ENCODE measurements around the gene OR2C3. TPM values are rescaled to one million over a fixed set of nuclear protein-coding genes. Genes with fewer than 3 reads are reported as not detected.
"Not testable (repeated sequence)": the region's sequence is repeated elsewhere in the genome, so short reads cannot be mapped to it uniquely, and the experiment has no call there.

OR2C3 gene
- total RNA-seq, 2 experiments from 2014 or later, result not detected

DNA sequence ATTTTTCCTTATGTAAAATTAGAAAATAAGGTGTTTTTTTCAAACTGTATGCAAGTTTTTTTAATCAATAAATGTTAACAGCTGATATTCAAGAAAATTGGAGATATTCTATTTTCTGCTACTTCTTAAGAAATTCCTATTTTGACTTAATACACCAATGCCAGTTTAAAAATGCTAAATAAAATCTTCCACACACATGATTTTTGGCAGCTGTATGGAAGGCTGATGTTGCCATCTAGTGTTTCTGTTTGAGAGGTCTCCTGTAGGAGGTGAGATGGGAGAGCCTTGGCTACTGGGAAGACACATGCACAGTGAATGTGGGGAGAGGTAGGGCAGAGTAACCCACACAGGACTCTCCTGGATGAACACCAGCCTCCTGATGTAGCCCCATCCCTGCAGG, 49.2 kb downstream of the OR2C3 start:
- Histone ChIP-seq H3K27ac (ENCODE audit: low read depth, low read length, poor library complexity, severe bottlenecking) (no peak overlapping the region), H3K4me2 (ENCODE audit: low read length) (no peak overlapping the region), H3K79me2 (ENCODE audit: insufficient read depth, low read depth, low read length) (no peaks in the 10 kb centered on the region), H3K9me2 (ENCODE audit: insufficient read depth, low read length) (no peaks in the 10 kb centered on the region), H3K36me3 (ENCODE audit: insufficient read depth, low read length) (no peaks in the 10 kb centered on the region), H3K9me3 (ENCODE audit: low read length) (no peaks in the 10 kb centered on the region), H3K4me1 (ENCODE audit: insufficient read depth, low read length, poor library complexity, severe bottlenecking) (no peaks in the 10 kb centered on the region), H3K4me3 (ENCODE audit: low read depth, low read length, poor library complexity, severe bottlenecking) (no peak overlapping the region), H4K20me1 (ENCODE audit: insufficient read depth, low read length) (no peaks in the 10 kb centered on the region), H2AFZ (ENCODE audit: low read length) (no peak overlapping the region)
- BruUV-seq (replicated peaks), result no TSS peak
- ChIA-PET CTCF (ENCODE audit: unreplicated experiment) (no interaction called here), POLR2A (interaction anchor here (0.6 kb wide), 1 partner anchor 39 kb away, joined by 3 read pairs; no protein-coding TSS in a partner anchor)
- peak; percentile 18 for DNase-seq (ENCODE audit: low spot score)
- TF ChIP-seq CTCF (conservative IDR thresholded peaks at IDR 0.05; ENCODE audit: low read length) (peak; percentile 62), EZH2phosphoT487 (IDR thresholded peaks at IDR 0.05; ENCODE audit: borderline replicate concordance, low read depth, low read length) (no peak)
- intact Hi-C loops (cut with micrococcal nuclease; ENCODE audit: unreplicated experiment), result loop anchor here (1.0 kb wide), 1 partner anchor 97 kb away; no protein-coding TSS in a partner anchor

DNA sequence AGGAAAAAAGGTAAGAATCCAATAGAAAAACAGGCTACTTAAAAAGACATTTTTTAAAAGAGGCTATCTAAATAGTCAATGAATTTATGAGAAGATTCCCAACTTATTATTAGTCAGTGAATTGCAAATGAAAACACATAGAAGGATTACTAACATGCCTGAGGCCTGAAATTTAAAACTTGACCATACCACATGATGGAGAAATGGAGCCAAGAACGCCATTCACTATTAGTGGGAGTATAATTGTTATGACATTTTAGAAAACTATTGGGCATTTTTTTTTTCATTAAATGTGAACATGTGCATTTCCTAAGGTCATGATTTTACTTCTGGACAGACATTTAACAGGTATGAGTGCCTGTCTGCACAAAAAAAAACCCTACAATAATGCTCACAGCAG, 53.5 kb downstream of the OR2C3 start:
- H2AFZ ChIP-seq (ENCODE audit: low read length), result no peak overlapping the region
- no TSS peak for BruUV-seq (replicated peaks)
- no peaks in the 10 kb centered on the region for H3K79me2 ChIP-seq (ENCODE audit: insufficient read depth, low read depth, low read length)
- no peak overlapping the region for H3K4me3 ChIP-seq (ENCODE audit: low read depth, low read length, poor library complexity, severe bottlenecking)
- no peaks in the 10 kb centered on the region for H4K20me1 ChIP-seq (ENCODE audit: insufficient read depth, low read length)
- TF ChIP-seq CTCF (conservative IDR thresholded peaks at IDR 0.05; ENCODE audit: low read length) (no peak), EZH2phosphoT487 (IDR thresholded peaks at IDR 0.05; ENCODE audit: borderline replicate concordance, low read depth, low read length) (no peak)
- no peak overlapping the region for H3K27ac ChIP-seq (ENCODE audit: low read depth, low read length, poor library complexity, severe bottlenecking)
- H3K4me2 ChIP-seq (ENCODE audit: low read length), result no peak overlapping the region
- intact Hi-C loops (cut with micrococcal nuclease; ENCODE audit: unreplicated experiment), result no loop called here
- DNase-seq (ENCODE audit: low spot score), result no peak
- no peaks in the 10 kb centered on the region for H3K4me1 ChIP-seq (ENCODE audit: insufficient read depth, low read length, poor library complexity, severe bottlenecking)
- H3K9me3 ChIP-seq (ENCODE audit: low read length), result no peaks in the 10 kb centered on the region
- H3K9me2 ChIP-seq (ENCODE audit: insufficient read depth, low read length), result no peaks in the 10 kb centered on the region
- ChIA-PET CTCF (ENCODE audit: unreplicated experiment) (no interaction called here), POLR2A (interaction anchor here (0.6 kb wide), 1 partner anchor 226 kb away, joined by 3 read pairs; no protein-coding TSS in a partner anchor)
- H3K36me3 ChIP-seq (ENCODE audit: insufficient read depth, low read length), result no peaks in the 10 kb centered on the region

DNA sequence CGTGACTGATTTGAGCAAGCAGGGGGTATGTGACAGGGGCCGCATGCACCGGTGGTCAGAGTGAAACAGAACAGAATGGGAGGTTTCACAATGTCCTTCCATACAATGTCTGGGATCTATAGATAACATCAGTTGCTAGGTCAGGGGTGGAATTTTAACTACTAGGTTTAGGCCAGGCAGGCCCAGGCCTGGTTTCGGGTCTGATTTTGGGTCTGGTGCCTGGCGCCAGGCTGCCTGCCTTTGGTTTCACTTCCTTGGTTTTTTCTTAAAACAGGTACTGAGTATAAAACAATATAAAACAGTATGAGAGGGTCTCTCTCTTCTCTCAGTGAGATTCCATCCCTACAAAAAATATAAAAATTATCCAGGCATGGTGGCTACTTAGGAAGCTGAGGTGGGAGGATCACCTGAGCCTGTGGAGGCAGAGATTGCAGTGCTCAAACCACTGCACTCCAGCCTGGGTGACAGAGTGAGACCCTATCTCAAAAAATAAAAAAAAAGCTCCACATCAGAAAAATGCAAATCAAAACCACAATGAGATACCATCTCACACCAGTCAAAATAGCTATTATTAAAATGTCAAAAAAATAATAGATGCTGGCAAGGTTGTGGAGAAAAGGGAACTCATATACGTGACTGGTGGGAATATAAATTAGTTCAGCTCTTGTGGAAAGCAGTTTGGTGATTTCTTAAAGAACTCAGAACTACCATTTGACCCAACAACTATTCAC, 59.7 kb downstream of the OR2C3 start:
- DNase-seq (ENCODE audit: low spot score); H3K36me3 ChIP-seq (ENCODE audit: insufficient read depth, low read length); H3K9me2 ChIP-seq (ENCODE audit: insufficient read depth, low read length); CTCF ChIA-PET (ENCODE audit: unreplicated experiment); BruUV-seq (replicated peaks); H3K4me1 ChIP-seq (ENCODE audit: insufficient read depth, low read length, poor library complexity, severe bottlenecking); H3K79me2 ChIP-seq (ENCODE audit: insufficient read depth, low read depth, low read length); H2AFZ ChIP-seq (ENCODE audit: low read length); H3K4me2 ChIP-seq (ENCODE audit: low read length); H4K20me1 ChIP-seq (ENCODE audit: insufficient read depth, low read length); H3K27ac ChIP-seq (ENCODE audit: low read depth, low read length, poor library complexity, severe bottlenecking); H3K4me3 ChIP-seq (ENCODE audit: low read depth, low read length, poor library complexity, severe bottlenecking); H3K9me3 ChIP-seq (ENCODE audit: low read length); intact Hi-C loops (cut with micrococcal nuclease; ENCODE audit: unreplicated experiment): not testable (repeated sequence)
- POLR2A ChIA-PET, result interaction anchor here (0.6 kb wide), 2 partner anchors 86 to 189 kb away, joined by 3 to 5 read pairs; no protein-coding TSS in a partner anchor

All from OCI-LY7 (cell line).